ENCODE results near the gene OBSCN.
"Not testable (repeated sequence)": the region's sequence is repeated elsewhere in the genome, so short reads cannot be mapped to it uniquely, and the experiment has no call there.

The OBSCN gene

DNA sequence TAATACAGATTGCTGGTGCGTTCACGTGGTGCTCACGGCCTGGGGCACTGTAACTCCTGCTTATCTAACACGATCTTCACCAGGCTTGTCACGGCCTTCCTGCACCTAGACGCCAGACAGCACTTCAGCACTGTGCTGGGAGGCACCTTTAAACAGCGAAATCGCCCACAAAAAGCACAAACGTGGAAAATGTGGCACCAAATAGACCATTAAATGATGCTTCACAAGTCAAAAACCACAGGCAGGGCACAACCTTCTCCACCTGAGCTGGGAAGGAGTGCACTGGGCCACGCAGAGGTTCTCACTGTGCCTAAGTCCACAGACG is 22.2 kb upstream of the OBSCN start:
- no peak for DNase-seq (ENCODE audit: low spot score)

DNA sequence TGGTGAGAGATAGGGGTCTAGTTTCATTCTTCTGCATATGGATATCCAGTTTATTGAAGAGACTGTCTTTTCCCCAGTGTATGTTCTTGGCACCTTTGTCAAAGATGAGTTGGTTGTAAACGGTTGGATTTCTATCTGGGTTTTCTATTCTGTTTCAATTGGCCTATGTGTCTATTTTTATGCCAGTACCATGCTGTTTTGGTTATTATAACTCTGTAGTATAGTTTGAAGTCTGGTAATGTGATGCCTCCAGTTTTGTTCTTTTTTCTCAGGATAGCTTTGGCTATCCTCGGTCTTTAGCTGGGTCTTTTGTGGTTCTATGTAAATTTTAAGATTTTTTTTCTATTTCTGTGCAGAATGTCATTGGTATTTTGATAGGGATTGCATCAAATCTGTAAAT is 19.6 kb upstream of the OBSCN start:
- not testable (repeated sequence) for DNase-seq (ENCODE audit: low spot score)

DNA sequence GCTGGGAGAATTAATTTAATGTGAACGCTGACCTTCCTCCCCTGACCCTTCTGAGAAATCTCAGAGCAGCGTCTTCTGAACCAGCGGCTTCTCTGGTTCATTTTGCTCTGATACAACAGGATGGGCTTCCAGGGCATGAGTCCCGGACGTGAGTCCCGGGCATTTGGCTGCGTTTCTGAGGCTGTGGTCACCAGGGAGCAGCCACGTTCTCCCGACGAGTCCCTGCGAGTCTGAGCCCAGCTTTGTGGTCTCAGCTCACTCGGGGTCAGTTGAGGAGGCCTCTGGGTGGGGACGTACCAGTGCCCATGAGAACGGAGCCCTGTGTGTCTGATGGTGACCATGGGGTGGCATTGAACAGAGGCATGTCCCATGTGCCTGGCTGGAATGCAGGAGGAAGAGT is 17.7 kb upstream of the OBSCN start:
- no peak for DNase-seq (ENCODE audit: low spot score)

DNA sequence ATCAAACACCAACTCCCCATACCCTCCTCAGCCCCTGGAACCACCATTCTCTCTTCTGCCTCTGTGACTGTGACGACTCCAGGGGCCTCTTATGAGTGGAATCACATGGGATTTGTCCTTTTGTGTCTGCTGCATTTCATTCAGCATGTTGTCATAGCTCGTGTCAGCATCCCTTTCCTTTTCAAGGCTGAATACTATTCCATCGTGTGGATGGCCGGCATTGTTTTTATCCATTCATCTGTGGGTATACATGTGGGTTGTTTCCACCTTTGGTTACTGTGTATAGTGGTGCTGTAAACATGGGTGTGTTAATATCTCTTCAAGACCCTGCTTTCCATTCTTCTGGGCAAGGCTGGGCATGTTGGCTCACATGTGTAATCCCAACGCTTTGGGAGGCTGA is 17.1 kb upstream of the OBSCN start:
- DNase-seq (ENCODE audit: low spot score), result no peak

DNA sequence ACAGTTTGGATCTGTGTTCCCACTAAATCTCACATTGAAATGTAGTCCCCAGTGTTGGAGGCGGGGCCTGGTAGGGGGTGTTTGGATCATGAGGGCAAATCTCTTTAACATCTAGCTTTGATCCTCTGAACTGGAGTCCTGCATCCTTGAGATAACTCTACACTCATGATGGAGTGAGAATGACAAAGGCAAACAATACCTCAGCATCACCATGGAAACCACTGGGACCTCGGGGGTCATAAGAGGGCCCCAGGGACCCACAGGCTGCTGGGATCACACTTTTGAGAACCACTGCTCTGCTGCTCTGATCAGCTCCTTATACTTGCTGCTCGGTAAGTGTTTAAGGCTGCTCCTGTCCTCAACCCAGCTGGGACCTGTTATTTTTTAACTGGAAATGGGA is 13.4 kb upstream of the OBSCN start:
- no peak for DNase-seq (ENCODE audit: low spot score)

DNA sequence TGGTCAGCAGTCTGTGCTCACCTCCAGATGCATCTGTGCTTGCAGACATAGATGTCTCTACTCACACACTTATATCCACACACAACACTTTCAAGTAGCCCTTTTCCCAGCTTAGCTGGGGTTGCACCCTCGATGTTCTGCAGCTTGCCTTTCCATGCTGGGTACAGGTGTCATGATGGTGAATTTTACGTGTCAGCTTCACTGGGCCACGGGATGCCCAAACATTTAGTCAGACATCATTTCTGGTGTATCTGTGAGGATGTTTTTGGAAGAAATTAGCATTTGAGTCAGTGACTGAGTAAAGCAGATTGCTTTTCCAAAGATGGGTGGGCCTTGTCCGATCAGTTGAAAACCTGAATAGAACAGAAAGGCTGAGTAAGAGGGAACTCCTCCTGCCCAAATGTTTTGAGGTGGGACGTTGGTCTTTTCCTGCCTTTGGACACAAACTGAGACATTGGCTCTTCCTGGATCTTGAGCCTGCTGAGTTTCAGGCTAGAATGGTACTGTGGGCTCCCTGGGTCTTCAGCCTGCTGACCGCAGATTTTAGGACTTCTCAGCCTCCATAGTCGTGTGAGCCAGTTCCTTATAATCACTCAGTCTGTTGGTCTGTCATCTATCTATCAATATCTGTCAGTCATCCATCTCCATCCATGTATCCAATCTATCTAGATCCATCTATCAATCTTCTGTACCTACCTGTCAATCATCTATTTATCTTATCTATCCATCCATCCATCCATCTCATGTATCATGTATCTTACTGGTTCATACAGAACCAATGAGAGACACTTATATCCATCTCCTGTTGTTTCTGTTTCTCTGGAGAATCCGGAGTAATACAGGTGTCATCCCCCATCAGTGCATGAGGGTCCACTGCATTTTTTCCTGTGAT is 12.7 kb upstream of the OBSCN start:
- no peak for DNase-seq (ENCODE audit: low spot score)

DNA sequence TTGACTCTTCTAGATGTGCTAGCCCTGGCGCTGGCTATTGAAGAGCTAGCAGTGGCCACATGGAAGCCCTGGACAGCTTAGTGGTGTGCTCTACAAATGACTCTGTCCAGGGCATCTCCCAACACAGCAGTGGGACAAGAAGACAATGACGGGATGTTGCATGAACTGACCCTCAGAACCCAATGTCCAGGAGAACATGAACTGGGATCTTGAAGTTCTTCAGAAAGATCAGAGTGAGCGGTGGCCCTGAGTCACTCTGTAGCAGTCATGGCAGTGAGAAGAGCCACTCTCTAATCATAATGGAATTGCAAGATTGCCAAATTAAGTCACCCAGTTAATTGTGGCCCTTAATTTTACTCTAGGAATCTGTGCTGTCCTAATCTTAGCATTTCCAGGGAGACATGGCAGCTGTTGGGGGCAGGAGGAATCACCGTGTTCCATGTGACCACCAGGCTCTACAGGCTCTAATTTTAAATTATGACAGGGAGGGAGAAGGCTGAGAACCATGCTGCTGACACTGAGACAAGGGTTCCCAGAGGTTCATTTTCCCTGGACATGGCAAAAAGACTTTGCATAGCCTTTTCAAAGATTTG is 10.2 kb upstream of the OBSCN start:
- no peak for DNase-seq (ENCODE audit: low spot score)

DNA sequence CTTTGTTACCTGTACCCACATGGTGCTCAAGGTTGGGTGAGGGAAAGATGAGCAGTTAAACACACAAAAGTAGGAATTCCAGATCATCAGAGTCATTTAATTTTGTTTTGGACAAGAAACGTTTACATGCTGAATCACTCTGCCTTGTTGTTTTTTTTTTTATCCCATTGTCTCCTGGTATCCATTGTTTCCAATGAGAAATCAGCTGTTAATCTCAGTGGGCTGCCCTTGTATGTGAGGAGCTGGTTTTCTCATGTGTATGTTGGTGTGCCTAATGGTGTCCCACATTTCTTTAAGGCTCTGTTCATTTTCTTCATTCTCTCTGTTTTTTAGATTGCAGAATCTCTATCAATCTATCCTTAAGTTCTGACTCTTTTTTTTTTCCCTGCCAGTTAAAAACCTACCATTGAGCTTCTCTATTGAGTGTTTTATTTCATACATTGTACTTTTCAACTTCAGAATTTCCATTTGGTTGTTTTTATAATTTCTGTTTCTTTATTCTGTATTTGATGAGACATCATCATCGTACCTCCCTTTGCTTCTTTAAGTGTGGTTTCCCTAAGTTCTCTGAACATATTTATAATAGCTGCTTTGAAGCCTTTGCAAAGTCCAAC is 8.8 kb upstream of the OBSCN start:
- DNase-seq (ENCODE audit: low spot score), result no peak

DNA sequence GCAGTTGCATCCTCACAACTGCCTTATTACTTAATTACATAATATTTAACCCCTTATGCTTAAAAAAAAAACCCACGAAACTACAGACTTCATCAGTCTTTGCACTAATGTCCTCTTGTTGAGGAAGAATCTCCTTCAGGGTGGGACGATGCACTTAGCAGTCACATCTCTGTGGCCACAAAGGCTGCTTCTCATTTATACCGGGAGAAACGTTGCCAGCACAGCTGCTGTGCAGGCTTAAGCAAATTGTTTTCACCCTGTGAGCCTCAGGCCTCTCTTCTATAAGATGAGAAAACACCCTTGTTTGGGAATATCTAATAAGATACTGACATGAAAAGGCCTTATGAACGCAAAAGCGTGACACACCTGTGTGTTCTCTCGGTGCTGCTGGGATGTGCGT is 2.9 kb upstream of the OBSCN start:
- DNase-seq (ENCODE audit: low spot score), result no peak

DNA sequence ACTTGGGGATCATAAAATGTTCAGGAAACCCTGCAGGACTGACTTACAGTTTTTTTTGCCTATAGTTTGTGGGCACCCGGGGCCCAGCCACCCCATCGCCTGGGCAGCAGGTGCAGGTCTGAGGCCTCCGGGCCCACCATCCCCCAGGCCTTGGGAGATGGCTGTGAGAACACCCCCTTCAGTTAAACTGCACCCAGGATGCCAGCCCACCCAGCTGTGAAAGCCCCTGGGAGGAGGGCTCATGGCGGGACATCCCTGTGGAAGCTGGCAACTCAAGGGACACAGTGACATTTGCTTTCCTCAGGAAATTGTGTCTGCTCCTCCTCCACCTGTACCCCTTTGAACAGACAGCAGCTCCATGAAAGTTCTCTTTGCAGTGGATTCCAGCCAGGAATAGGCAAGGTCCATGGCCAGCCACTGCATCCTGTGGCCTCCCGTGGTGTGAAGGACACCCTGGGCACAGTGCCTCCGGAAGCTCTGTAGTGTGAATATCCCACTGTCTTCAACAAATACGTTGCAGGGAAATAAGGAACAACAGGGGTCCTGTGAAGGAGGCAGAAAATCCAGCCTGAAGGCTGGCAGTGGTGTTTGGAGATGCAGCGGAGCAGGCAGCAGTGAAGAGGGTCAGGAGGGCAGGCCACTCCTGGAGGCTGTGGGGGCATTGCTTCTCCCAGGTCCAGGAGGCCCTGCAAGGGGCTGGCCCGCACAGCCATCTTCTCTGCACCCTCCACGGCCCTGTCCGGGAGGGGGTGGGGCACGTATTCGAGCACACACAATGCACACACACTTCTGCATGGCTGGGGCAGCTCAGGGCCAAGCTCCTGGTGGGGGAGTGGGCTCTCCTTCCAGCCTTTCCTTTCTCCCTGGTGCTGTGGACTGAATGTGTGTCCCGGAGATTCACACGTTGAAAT is 2.1 kb upstream of the OBSCN start:
- no peak for DNase-seq (ENCODE audit: low spot score)

DNA sequence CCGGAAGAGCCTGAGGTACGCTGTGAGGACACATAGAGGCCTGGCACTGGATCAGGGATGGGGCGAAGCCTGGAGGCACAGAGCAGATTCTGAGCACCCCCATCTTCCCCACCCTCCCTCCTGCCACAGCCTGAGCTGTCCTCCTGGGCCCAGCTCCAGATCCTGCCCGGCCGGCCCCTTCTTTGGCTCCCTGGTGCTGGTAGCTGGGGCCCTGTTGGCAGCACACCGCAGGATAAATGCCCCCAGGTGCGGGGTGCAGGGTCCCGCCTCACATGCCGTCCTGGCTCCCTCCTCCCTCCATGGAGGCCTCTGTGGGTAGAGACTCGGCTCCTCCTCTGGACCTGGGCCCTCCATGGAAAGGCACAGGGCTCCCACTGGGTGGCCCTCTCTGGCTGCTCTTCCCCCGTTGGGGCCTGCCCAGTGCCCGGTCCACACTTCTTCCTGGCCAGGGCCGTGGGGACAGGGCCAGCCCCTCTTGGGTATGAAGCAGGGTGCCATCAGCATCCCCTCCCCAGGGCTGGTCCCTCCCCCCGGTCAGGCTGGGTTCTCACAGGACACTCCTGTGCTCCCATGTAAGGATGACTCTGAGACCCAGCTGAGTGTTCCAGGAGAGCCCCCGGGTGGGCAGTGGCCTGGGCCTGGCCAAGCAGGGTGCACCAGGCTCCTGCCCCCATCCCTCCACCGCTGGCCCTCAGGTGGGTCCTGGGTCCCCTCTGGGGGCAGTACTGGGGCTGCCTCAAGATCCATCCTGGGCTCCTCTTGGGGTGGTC is 1.1 kb upstream of the OBSCN start:
- no peak for DNase-seq (ENCODE audit: low spot score)

DNA sequence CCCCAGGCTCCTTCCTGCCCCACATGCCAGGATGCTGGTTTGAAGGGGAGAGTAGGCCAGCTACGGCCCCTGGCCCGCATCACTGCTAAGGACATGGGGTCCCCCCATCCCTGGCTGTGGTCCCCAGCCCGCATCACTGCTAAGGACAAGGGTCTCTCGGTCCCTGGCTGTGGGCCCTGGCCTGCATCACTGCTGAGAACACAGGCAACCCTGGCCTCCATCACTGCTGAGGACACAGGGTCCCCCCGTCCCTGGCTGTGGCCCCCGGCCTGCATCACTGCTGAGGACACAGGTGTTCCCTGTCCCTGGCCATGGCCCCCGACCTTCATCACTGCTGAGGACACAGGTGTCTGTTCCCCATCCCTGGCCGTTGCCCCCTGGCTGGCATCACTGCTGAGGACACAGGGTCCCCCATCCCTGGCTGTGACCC is 448 bp upstream of the OBSCN start:
- no peak for DNase-seq (ENCODE audit: low spot score)

DNA sequence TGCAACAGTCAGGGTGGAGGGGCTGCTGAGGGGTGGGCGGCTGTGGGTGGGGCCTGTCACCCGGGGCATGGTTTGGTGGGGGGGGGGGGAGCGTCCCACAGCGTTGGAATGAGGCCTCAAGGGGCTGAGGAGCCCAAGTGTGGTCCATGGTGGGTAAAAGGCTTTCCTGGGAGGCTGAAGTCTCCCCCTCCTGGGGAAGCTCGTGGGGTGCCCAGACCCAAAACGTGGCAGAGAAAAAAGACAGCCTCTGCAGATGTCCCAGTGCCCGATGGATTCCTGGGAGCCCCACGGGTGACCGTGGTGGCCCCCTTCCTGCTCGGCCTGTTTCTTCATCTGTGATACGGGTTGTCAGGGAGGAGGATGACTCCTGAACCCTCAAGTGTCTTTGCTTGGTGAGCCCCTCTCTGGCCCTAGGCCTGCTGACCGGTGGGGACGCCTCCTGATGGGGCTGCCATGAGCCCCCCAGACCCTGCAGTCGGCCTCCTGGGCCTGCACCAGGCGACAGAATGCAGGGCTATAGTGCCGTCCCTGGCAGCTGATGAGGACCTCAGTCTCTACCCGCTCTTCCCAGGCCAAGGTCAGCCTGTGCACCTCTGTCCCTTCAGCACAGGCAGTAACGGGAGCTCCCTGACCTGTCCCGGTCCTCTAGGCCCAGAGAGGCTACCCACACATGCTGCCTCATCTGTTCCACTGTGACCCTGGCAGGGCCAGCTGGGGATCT is 1.1 kb downstream of the OBSCN start:
- DNase-seq (ENCODE audit: low spot score), result no peak

DNA sequence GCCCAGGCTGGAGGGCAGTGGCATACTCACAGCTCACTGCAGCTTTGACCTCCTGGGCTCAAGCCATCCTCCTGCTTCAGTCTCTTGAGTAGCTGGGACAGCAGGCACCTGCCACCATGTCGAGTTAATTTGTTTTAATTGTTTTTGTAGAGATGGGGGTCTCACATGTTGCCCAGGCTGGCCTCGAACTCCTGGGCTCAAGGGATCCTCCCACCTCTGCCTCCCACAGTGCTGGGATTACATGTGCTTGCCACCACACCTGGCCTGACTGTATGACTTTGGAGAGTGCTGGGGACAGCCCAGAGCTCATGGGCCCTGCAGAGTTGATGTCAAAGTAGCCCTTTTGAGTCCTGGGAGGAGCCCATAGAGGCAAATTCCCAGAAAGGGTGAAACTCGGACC is 1.8 kb downstream of the OBSCN start:
- no peak for DNase-seq (ENCODE audit: low spot score)

DNA sequence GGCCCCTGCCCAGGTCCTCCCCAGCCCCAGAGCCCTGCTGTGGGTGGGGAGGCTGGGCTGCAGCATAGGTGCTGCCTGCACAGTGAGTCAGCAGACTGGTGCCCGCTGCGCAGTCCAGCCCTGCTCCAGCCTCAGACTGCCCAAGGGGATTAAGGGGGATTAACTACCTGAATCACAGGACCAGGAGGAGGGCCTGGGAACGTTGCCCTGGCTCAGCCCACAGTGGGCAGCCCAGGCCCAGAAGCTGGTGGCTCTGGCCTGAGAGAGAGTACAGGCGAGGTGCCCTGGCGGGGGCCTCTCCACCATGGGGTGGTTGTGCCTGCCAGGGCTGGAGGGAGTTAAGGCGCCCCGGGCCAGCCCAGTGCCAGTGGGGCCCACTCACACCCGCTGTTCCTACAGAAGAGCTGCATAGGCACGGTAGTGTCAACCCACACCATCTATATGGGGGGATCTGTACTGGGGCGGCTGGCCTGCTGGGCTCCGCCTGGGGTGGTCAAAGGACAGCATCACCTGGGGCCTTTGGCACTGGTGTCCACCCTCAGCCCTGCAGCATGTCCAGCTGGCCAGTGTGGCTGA is 2.3 kb downstream of the OBSCN start:
- no peak for DNase-seq (ENCODE audit: low spot score)

DNA sequence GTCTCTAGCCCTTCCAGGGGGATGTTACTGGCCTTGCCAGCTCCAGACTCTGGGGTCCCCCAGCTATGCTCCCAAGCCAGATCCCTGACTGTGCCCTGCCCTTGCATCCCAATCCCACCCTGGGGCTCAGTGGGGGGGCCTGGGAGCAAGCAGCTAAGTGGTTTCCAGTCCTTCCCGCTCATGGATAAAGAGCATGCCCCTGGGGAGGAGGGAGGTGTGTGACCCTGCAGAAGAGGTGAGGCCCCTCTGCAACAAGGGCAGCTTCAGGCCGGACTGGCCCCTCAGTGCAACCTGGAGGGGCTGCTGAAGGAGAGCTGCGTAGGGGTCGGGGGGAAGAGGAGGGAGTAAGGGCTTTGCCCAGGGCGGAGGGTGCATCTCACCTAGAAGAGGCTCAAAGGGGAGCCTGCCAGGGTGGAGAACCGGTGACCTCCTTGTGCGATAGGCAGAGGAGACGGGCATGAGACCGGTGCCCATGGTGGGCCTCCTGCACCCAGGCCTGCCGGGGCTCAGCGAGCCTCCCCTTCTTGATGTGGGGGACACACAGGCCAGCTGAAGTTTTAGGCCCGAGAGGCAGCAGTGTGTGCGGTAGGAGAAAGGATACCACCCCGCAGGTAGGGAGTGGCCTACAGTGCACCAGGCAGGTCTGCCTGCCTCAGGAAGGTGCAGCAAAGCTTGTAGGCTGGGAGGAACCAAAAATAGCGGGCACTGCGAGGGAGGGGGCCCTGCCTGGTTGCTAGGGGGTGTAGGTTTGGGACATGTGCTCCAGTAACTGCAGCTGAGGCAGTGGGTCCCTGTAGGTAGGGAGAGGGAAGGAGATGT is 3.1 kb downstream of the OBSCN start:
- DNase-seq (ENCODE audit: low spot score), result peak; percentile 87

DNA sequence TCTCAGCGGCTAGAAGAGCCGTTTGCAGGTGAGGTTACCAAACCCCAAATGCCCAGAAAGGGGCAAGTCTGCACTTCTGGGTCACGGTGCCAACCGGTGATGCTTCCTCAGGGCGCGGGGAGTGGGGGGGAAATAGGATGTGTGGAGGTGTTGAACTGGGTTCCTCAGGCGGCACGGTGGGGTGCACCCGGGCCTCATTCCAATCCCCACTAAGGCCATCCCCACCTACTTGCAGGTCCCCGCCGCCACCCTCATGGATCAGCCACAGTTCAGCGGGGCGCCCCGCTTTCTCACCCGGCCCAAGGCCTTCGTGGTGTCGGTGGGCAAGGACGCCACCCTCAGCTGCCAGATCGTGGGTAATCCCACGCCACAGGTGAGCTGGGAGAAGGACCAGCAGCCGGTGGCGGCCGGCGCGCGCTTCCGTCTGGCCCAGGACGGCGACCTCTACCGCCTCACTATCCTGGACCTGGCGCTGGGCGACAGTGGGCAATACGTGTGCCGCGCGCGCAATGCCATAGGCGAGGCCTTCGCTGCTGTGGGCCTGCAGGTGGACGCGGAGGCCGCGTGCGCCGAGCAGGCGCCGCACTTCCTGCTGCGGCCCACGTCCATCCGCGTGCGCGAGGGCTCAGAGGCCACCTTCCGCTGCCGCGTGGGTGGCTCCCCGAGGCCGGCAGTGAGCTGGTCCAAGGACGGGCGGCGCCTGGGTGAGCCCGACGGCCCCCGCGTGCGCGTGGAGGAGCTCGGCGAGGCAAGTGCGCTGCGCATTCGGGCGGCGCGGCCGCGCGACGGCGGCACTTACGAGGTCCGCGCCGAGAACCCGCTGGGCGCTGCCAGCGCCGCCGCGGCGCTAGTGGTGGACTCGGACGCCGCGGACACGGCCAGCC is 3.9 kb downstream of the OBSCN start:
- DNase-seq (ENCODE audit: low spot score), result no peak

DNA sequence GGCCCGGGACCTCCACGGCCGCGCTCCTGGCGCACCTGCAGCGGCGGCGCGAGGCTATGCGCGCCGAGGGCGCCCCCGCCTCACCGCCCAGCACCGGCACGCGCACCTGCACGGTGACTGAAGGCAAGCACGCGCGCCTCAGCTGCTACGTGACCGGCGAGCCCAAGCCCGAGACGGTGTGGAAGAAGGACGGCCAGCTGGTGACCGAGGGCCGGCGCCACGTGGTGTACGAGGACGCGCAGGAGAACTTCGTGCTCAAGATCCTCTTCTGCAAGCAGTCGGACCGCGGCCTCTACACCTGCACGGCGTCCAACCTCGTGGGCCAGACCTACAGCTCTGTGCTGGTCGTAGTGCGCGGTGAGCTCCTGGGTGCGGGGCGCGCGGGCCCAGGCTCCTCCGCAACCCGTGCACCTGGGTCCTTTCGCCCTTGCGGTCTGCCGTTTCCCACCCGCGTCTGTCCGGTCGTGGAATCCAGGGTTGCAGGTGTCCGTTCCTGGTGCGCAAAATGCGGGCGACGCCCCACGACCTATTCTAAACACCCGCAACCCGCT is 4.6 kb downstream of the OBSCN start:
- DNase-seq (ENCODE audit: low spot score), result no peak

Data from putamen (tissue), 1 donor.